ENCODE measurements around the gene LUC7L.

- TF ChIP-seq CTCF (IDR thresholded peaks at IDR 0.05; ENCODE audit: low read length) (no peak), EZH2 (IDR thresholded peaks at IDR 0.05; ENCODE audit: borderline replicate concordance, low read length) (no peak)
These were observed 9.2 kb downstream of the LUC7L start for GRCh38 chr16:220021-220420.

All from OCI-LY1 (cell line).